K562 (cell line): ENCODE measurements around the gene CASTOR1.

Experiments used
- EGR1 ChIP-seq: fragments of 450-650 bp; conservative IDR thresholded peaks from 2 replicates; pipeline ENCODE4 v1.6.1; 2017; ENCODE audit warnings: mild to moderate bottlenecking
- MAFK ChIP-seq: IDR thresholded peaks from 2 replicates; pipeline ENCODE4 v1.6.1; 2011; ENCODE audit warnings: low read length, improper control_type of control experiment
- ZNF239 ChIP-seq: fragments of 250-450 bp; sonication (Bioruptor Pico); IDR thresholded peaks from 2 replicates; pipeline ENCODE4 v1.4.0; 2020; ENCODE audit warnings: mild to moderate bottlenecking
- TF ChIP-seq, protein P1 (sequence below): IDR thresholded peaks from 2 replicates; pipeline ENCODE4 v1.6.1; 2016; ENCODE audit warnings: missing genetic modification characterization, missing compliant biosample characterization
- TF ChIP-seq, protein P2 (sequence below), 3 experiments: IDR thresholded peaks in 2 of 3; conservative IDR thresholded peaks in 1 of 3; 2 replicates each; pipeline ENCODE4 v1.5.1; 2011 to 2012; ENCODE audit warnings: low read length in 3 of 3, mild to moderate bottlenecking in 3 of 3, control low read depth in 2 of 3, improper control_type of control experiment in 1 of 3, inconsistent platforms in 1 of 3, low read depth in 1 of 3, mixed read lengths in 1 of 3, moderate library complexity in 1 of 3; ENCODE audit not compliant: insufficient read depth in 2 of 3
- TF ChIP-seq, protein P3 (sequence below): fragments of 450-650 bp; formaldehyde crosslinking; IDR thresholded peaks from 2 replicates; pipeline ENCODE4 v1.4.0; 2020; ENCODE audit warnings: mild to moderate bottlenecking

DNA sequence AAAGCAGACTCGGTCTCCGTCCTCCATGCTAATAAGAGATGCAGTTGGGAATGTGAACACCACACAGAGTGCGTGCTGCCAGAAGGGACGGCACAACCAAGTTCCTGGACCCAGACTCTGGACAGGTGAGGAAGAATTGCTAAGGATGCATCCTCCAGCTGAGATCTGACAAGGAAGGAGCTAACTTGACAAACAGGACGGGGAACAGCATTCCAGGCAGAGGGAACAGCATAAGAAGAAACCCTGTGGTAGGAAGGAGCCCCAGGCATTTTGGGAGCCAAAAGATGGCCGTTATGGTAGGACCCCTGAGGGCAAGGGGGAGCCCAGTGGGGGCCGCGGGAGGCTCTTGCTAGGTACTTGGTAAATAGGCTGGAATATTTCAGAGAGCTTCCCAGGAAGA lies 28.6 kb downstream of the CASTOR1 start:
- TF ChIP-seq, protein P1, sequence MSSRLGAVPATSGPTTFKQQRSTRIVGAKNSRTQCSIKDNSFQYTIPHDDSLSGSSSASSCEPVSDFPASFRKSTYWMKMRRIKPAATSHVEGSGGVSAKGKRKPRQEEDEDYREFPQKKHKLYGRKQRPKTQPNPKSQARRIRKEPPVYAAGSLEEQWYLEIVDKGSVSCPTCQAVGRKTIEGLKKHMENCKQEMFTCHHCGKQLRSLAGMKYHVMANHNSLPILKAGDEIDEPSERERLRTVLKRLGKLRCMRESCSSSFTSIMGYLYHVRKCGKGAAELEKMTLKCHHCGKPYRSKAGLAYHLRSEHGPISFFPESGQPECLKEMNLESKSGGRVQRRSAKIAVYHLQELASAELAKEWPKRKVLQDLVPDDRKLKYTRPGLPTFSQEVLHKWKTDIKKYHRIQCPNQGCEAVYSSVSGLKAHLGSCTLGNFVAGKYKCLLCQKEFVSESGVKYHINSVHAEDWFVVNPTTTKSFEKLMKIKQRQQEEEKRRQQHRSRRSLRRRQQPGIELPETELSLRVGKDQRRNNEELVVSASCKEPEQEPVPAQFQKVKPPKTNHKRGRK (tag), result no peak
- TF ChIP-seq ZNF239 (CRISPR knock-in tag) (no peak), MAFK (no peak), EGR1 (no peak)
- TF ChIP-seq, protein P2, sequence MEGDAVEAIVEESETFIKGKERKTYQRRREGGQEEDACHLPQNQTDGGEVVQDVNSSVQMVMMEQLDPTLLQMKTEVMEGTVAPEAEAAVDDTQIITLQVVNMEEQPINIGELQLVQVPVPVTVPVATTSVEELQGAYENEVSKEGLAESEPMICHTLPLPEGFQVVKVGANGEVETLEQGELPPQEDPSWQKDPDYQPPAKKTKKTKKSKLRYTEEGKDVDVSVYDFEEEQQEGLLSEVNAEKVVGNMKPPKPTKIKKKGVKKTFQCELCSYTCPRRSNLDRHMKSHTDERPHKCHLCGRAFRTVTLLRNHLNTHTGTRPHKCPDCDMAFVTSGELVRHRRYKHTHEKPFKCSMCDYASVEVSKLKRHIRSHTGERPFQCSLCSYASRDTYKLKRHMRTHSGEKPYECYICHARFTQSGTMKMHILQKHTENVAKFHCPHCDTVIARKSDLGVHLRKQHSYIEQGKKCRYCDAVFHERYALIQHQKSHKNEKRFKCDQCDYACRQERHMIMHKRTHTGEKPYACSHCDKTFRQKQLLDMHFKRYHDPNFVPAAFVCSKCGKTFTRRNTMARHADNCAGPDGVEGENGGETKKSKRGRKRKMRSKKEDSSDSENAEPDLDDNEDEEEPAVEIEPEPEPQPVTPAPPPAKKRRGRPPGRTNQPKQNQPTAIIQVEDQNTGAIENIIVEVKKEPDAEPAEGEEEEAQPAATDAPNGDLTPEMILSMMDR (IDR thresholded peaks at IDR 0.05 in 2 of 3, conservative IDR thresholded peaks at IDR 0.05 in 1 of 3; ENCODE audit: insufficient read depth in 2 of 3, low read depth in 1 of 3, low read length in 3 of 3), result no peak
- TF ChIP-seq, protein P3, sequence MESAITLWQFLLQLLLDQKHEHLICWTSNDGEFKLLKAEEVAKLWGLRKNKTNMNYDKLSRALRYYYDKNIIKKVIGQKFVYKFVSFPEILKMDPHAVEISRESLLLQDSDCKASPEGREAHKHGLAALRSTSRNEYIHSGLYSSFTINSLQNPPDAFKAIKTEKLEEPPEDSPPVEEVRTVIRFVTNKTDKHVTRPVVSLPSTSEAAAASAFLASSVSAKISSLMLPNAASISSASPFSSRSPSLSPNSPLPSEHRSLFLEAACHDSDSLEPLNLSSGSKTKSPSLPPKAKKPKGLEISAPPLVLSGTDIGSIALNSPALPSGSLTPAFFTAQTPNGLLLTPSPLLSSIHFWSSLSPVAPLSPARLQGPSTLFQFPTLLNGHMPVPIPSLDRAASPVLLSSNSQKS (CRISPR knock-in tag), result no peak
